Suprapubic skin (tissue), 4 donors: ENCODE data around the gene CHRNB2. TPM values are rescaled to one million over a fixed set of nuclear protein-coding genes. Genes with fewer than 3 reads are reported as not detected.

Experiments used
- DNase-seq, 2 donors: peaks; one replicate each; pipeline ENCODE4 v3.0.0-alpha.2; 2019; ENCODE audit warnings: low spot score in 2 of 2
- H3K27ac ChIP-seq: fragments of 200-600 bp; sonication (generic); one replicate; pipeline ENCODE4 v1.5.1; 2019
- H3K27me3 ChIP-seq: fragments of 200-600 bp; sonication (generic); one replicate; pipeline ENCODE4 v1.5.1; 2019
- H3K36me3 ChIP-seq: fragments of 200-600 bp; sonication (generic); one replicate; pipeline ENCODE4 v1.5.1; 2019
- H3K4me1 ChIP-seq: fragments of 200-600 bp; sonication (generic); one replicate; pipeline ENCODE4 v1.5.1; 2019
- H3K4me3 ChIP-seq: fragments of 200-600 bp; sonication (generic); one replicate; pipeline ENCODE4 v1.5.1; 2019; ENCODE audit warnings: mild to moderate bottlenecking
- H3K9me3 ChIP-seq: fragments of 200-600 bp; sonication (generic); one replicate; pipeline ENCODE4 v1.5.1; 2019
- CTCF ChIP-seq, 2 donors: fragments of 200-600 bp in 1 of 2; fragments of 450-650 bp in 1 of 2; sonication (generic) in 1 of 2; IDR thresholded peaks; one replicate each; pipeline ENCODE4 v1.5.1; 2016 to 2019; ENCODE audit warnings: antibody characterized with exemption in 2 of 2, mild to moderate bottlenecking in 1 of 2, moderate library complexity in 1 of 2
- EP300 ChIP-seq: sonication (generic); formaldehyde crosslinking; IDR thresholded peaks from one replicate; pipeline ENCODE4 v1.6.1; 2017; ENCODE audit warnings: antibody characterized with exemption
- POLR2A ChIP-seq, 2 donors: fragments of 450-650 bp; IDR thresholded peaks; one replicate each; pipeline ENCODE4 v1.6.1; 2017; ENCODE audit warnings: antibody characterized with exemption in 2 of 2, mild to moderate bottlenecking in 2 of 2, moderate library complexity in 2 of 2
- POLR2AphosphoS5 ChIP-seq, 3 donors: sonication (generic); formaldehyde crosslinking; IDR thresholded peaks; one replicate each; pipeline ENCODE4 v1.6.1; 2017; ENCODE audit warnings: antibody characterized with exemption in 3 of 3
- WGBS: methylation state at CpG from one replicate; pipeline ENCODE4 v1.1.5; 2018; 5-methylcytosine and 5-hydroxymethylcytosine counted together
- total RNA-seq, 4 donors: library from RNA; depleted of rRNA; stranded (reverse); fragments of >200 nt; gene quantifications; one replicate each; pipeline ENCODE4 v1.1.0, GENCODE V29; 2016

The CHRNB2 gene
- total RNA-seq, 4 donors from 2014 or later, result 0.26 to 0.83 (median 0.33) TPM

- Histone ChIP-seq H3K36me3 (peaks cover 67% of the 10 kb centered on the region), H3K4me1 (peaks cover 9% of the 10 kb centered on the region), H3K9me3 (no peaks in the 10 kb centered on the region), H3K27ac (no peak overlapping the region), H3K27me3 (no peaks in the 10 kb centered on the region), H3K4me3 (no peak overlapping the region)
- DNase-seq, result no peak
- TF ChIP-seq CTCF (IDR thresholded peaks at IDR 0.05) (no peak), POLR2AphosphoS5 (IDR thresholded peaks at IDR 0.05) (no peak), EP300 (no peak), POLR2A (IDR thresholded peaks at IDR 0.05) (no peak)
- 95% methylated on average over 4 of the region's 8 CpGs for WGBS
These were observed 11.8 kb downstream of the CHRNB2 start for GRCh38 chr1:154579374-154579773.

GRCh38 chr1:154581766-154582165 lies 14.2 kb downstream of the CHRNB2 start:
- Histone ChIP-seq H3K9me3 (no peaks in the 10 kb centered on the region), H3K4me3 (no peak overlapping the region), H3K27me3 (no peaks in the 10 kb centered on the region), H3K36me3 (peaks cover 87% of the 10 kb centered on the region), H3K4me1 (peaks cover 9% of the 10 kb centered on the region), H3K27ac (no peak overlapping the region)
- 86% methylated on average over 3 of the region's 3 CpGs for WGBS
- no peak for TF ChIP-seq POLR2A (IDR thresholded peaks at IDR 0.05)
- TF ChIP-seq POLR2AphosphoS5 (IDR thresholded peaks at IDR 0.05), result no peak
- TF ChIP-seq EP300, result no peak
- no peak for TF ChIP-seq CTCF (IDR thresholded peaks at IDR 0.05)
- no peak for DNase-seq

GRCh38 chr1:154582885-154583284 lies 15.3 kb downstream of the CHRNB2 start:
- Histone ChIP-seq H3K4me3 (no peak overlapping the region), H3K9me3 (no peaks in the 10 kb centered on the region), H3K27me3 (no peaks in the 10 kb centered on the region), H3K36me3 (peaks cover 96% of the 10 kb centered on the region), H3K4me1 (peaks cover 7% of the 10 kb centered on the region), H3K27ac (no peak overlapping the region)
- WGBS, result 83% methylated on average over 6 of the region's 6 CpGs
- TF ChIP-seq POLR2AphosphoS5 (IDR thresholded peaks at IDR 0.05), result no peak
- TF ChIP-seq CTCF (IDR thresholded peaks at IDR 0.05), result no peak
- TF ChIP-seq EP300, result no peak
- TF ChIP-seq POLR2A (IDR thresholded peaks at IDR 0.05), result no peak
- DNase-seq, result no peak

- no peak for DNase-seq
- TF ChIP-seq POLR2A (IDR thresholded peaks at IDR 0.05) (no peak), POLR2AphosphoS5 (IDR thresholded peaks at IDR 0.05) (no peak), EP300 (no peak), CTCF (IDR thresholded peaks at IDR 0.05) (no peak)
- H3K9me3 ChIP-seq, result no peaks in the 10 kb centered on the region
- peaks cover 96% of the 10 kb centered on the region for H3K36me3 ChIP-seq
- H3K4me3 ChIP-seq, result no peak overlapping the region
- no peaks in the 10 kb centered on the region for H3K27me3 ChIP-seq
- H3K27ac ChIP-seq, result no peak overlapping the region
- no peaks in the 10 kb centered on the region for H3K4me1 ChIP-seq
- WGBS, result 54% methylated on average over 9 of the region's 9 CpGs
These were observed 16.2 kb downstream of the CHRNB2 start for GRCh38 chr1:154583773-154584172.

GRCh38 chr1:154584267-154584994 lies 16.9 kb downstream of the CHRNB2 start:
- TF ChIP-seq POLR2A (IDR thresholded peaks at IDR 0.05) (no peak), CTCF (IDR thresholded peaks at IDR 0.05) (no peak), POLR2AphosphoS5 (IDR thresholded peaks at IDR 0.05) (no peak), EP300 (no peak)
- 80% methylated on average over 9 of the region's 9 CpGs for WGBS

More at GRCh38 chr1:154584267-154584994, 16.9 kb downstream of the CHRNB2 start:
- H3K36me3 ChIP-seq, result peaks cover 100% of the 10 kb centered on the region
- H3K27ac ChIP-seq, result no peak overlapping the region
- H3K4me1 ChIP-seq, result no peaks in the 10 kb centered on the region
- H3K4me3 ChIP-seq, result no peak overlapping the region
- no peaks in the 10 kb centered on the region for H3K9me3 ChIP-seq
- DNase-seq, result no peak
- no peaks in the 10 kb centered on the region for H3K27me3 ChIP-seq
